Left ventricle myocardium superior (tissue), 1 donor: ENCODE results near the gene SMPD3. TPM values are rescaled to one million over a fixed set of nuclear protein-coding genes. Genes with fewer than 3 reads are reported as not detected.

Experiments
- ATAC-seq: fragments of 200-7000 bp; cut with Tn5 transposase; one replicate; pipeline ENCODE4 v1.9.1; 2020; ENCODE audit warnings: mild to moderate bottlenecking, moderate library complexity
- DNase-seq: peaks from one replicate; pipeline ENCODE4 v3.0.0-alpha.2; 2020
- intact Hi-C: fragments of 100-400 bp; cut with micrococcal nuclease; formaldehyde crosslinking; loops from one replicate; pipeline ENCODE4 v1.11.0; 2022
- total RNA-seq: library from RNA; stranded (reverse); fragmentation: NEBNext Ultra II Directional; extraction: Animal tissue kit (Norgen Biotek cat#: 25700); gene quantifications from one replicate; pipeline ENCODE4 v1.2.1, GENCODE V29; 2021
- donor health status: DM: no; HTN: yes; CAD: no; lungs with severe emphysema.

Gene SMPD3
- total RNA-seq, 1 donor from 2014 or later: 1.2 TPM

GRCh38 chr16:68365167-68365817 lies 83.0 kb downstream of the SMPD3 start:
- ATAC-seq (peak; percentile 18), DNase-seq (peak; percentile 52)
- intact Hi-C loops: no loop called here

DNA sequence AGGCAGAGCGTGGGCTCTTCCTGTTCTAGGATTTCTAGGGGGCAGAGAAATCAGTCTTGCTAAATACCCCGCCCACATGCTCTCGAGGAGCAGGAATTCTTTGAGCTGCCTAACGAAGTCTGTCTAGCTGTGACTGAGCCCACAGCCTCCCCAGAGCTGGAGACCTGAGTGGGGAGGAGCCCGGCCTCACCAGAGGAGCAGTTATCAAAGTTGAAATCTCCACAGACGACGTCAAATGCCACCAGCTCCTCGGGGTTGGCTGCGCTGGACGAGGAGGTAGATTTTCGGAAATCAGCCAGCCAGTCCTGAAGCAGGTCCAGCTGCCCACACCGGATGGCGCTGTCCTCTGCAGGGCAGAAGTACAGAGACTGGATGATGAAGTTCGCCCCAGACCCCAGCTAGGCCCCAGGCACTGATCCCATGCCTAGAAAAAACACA lies 83.7 kb downstream of the SMPD3 start:
- intact Hi-C loops: no loop called here
- DNase-seq: no peak

GRCh38 chr16:68363658-68364521 lies 84.4 kb downstream of the SMPD3 start:
- ATAC-seq (no peak), DNase-seq (no peak)
- intact Hi-C loops: no loop called here

More for the DNA sequence above, 83.7 kb downstream of the SMPD3 start:
- no peak for ATAC-seq

DNA sequence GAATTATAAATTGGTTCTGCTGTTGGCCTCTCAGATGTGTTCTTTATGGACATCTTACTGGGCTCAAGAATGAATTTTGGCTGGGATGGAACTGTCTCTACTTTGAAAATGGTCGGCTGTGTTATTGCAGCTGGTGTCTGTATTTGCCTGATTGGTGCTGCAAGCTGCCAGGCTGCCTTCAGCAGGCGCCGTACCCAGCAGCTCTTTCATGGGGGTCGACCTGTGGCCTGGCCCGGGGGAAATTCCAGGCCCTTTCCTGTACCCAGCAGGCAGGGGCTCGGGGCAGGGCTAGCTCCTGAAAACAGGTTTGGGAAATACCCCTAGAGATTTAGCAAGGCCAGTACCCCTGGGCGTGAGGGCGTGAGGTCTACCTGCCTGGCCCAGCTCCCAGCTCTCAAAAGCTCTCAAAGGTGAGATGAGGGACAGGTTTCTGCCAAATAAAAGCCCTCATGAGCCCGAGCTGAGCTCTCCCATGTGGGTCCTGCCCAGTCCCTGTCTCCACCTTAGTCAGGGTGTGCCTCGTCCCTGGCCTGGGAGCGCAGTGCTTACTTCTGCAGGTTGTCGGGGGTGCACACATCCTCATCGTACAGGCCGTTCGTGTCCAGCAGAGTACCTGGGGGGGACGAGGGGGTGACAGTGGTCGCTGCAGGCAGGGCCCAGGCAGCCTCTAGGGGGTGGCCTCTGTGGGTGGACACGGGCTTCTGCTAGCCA lies 85.2 kb downstream of the SMPD3 start:
- DNase-seq: peak; percentile 21
- no peak for ATAC-seq

GRCh38 chr16:68362262-68362913 lies 85.9 kb downstream of the SMPD3 start:
- no peak for ATAC-seq
- intact Hi-C loops: no loop called here

More for the DNA sequence above, 85.2 kb downstream of the SMPD3 start:
- intact Hi-C loops: no loop called here

GRCh38 chr16:68361485-68361884 lies 86.8 kb downstream of the SMPD3 start:
- DNase-seq (peak; percentile 19), ATAC-seq (no peak)
- intact Hi-C loops: no loop called here

More at GRCh38 chr16:68362262-68362913, 85.9 kb downstream of the SMPD3 start:
- DNase-seq: peak; percentile 25

DNA sequence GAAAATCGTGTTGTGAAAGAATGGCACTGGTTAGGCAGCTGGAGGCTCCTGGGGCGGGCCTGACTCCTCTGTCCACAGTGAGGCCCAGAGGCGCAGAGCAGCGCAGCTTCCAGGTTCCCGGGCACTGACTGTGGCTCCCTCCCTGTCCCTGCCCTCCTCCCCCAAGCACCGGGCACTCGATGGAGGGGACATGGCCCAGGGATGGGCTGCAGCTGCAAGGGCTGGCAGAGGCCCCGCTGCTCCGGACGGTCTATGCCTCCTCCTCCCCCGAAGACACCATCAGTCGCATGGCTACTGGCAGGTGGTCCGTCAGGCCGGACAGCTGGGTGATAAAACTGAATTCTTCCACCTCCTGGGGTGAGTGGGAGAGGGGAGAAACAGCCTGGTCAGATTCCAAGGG lies 87.4 kb downstream of the SMPD3 start:
- ATAC-seq (no peak), DNase-seq (peak; percentile 23)
- intact Hi-C loops: no loop called here

- DNase-seq (no peak), ATAC-seq (no peak)
- intact Hi-C loops: no loop called here
Measured at GRCh38 chr16:68360547-68360946, 87.8 kb downstream of the SMPD3 start.

DNA sequence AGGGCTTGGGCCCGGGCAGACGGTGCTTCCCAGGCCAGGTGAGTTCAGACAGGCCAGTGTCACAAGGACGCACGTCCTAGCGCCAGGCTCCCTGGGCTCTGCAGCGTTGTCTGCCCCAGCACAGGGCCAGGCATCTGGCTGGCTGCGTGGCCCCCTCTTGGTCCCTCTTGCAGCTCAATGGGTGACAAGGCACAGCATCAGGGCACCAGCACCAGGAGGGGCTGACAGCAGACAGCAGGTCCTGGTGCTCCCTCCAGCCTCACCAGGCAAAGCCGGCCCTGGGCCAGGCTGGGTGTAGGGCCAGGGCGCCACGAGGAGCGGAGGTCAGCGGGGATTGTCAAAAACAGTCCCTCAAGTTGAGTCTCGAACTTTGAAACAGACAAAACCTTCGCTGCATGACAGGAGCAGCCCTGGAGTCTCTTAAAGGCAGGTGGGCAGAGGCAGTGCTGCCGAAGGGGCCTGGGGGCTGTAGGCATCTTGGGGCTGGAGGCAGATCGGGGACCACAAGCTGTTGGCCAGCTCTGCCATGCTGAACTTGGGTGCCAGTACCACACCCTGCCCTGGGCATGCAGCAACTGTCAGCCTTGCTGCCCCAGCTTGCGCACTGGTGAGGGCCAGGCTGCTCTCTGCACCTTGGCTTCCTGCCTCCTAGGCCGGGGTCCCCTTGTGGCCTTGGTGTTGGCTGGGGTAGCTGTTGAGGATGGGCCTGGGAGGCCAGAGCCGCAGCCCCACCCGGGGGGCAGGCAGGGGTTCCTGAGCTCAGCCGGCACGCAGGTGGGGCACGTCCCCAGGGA lies 88.7 kb downstream of the SMPD3 start:
- ATAC-seq (no peak), DNase-seq (no peak)
- intact Hi-C loops: no loop called here

DNA sequence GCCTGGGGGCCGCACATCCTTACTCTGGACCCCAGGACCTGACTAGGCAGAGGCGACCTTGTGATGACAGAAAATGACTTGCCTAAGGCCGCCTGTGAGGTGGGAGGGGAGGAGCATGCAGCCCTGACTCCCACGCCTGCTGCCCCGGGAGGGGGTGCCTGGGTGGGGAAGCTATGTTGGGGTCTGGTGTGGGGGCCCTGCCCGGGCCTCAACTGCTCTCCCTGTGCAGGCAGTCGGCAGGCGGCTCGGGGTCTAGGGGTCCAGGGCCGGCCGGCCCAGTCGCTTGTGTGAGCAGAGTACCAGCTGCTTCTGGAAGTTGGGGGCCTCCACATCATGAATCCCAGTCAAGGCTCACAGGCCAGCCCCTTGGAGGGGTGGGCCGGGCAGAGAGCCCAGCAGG lies 89.4 kb downstream of the SMPD3 start:
- ATAC-seq (no peak), DNase-seq (no peak)
- intact Hi-C loops: no loop called here

DNA sequence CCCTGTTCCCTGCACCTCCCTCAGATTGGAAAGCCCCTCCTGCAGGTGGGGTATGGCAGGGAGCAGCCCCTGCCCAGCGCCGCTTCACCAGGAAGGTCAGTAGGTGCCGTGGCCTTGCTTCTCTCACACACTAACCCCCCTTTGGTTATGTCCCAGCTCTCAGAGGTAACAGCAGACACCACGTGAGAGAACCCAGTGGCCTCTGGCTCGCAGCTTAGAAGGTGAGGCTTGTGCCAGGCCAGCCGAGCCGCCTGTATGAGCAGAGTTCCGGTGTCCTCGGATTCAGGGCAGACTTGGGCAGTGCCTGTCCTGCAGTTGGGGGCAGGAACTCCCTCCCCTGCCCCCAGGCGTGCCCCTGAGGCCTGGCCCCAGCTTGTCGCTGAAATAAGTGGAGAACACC lies 90.4 kb downstream of the SMPD3 start:
- no peak for ATAC-seq
- intact Hi-C loops: no loop called here

GRCh38 chr16:68357521-68357922 lies 90.8 kb downstream of the SMPD3 start:
- intact Hi-C loops: no loop called here
- no peak for ATAC-seq
- DNase-seq: no peak

More for the DNA sequence above, 90.4 kb downstream of the SMPD3 start:
- DNase-seq: no peak

DNA sequence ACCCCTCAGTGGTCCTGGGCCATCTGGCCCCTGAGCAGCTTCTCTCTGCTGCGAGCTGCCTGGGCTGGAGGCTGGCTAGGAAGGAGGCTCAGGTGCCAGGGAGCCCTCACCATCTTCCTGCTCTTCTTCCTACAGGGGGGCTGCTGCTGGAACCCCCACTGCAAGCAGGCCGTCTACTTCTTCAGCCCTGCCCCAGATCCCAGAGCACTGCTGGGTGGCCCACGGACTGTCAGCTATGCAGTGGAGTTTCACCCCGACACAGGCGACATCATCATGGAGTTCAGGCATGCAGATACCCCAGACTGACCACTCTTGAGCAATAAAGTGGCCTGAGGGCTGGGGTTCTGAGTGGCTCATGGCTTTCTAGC lies 91.4 kb downstream of the SMPD3 start:
- no peak for ATAC-seq
- no peak for DNase-seq
- intact Hi-C loops: no loop called here

DNA sequence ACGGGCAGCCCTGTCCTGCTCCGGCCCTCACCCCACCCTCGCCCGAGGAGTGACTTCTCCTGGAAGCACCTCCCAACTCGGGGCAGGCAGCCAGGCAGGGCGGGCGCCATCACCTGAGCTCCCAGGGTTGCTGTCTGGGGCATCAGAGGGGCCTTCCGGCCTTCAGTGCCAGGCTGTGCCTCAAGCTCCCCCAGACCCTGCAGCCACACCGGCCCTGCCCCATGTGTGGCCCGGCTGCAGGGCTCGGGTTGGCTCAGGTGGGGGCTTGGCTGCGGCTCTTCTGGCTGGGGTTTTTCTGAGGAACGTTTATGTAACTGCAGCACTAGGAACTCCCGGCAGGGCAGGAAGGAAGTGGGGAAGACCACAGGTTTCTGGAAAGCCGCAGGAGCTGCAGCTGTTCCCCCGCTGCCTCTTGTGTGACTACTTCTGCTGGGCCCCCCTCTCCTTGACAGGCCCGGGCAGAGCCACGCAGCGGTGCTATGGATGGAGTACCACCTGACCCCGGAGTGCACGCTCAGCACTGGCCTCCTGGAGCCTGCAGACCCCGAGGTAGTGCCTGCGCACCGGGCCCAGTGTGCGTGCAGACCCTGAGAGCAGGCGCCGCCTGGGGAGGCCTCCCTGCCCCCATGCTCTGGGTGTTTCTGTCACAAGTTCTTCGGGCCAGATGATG lies 91.9 kb downstream of the SMPD3 start:
- intact Hi-C loops: no loop called here
- DNase-seq: no peak
- ATAC-seq: no peak

DNA sequence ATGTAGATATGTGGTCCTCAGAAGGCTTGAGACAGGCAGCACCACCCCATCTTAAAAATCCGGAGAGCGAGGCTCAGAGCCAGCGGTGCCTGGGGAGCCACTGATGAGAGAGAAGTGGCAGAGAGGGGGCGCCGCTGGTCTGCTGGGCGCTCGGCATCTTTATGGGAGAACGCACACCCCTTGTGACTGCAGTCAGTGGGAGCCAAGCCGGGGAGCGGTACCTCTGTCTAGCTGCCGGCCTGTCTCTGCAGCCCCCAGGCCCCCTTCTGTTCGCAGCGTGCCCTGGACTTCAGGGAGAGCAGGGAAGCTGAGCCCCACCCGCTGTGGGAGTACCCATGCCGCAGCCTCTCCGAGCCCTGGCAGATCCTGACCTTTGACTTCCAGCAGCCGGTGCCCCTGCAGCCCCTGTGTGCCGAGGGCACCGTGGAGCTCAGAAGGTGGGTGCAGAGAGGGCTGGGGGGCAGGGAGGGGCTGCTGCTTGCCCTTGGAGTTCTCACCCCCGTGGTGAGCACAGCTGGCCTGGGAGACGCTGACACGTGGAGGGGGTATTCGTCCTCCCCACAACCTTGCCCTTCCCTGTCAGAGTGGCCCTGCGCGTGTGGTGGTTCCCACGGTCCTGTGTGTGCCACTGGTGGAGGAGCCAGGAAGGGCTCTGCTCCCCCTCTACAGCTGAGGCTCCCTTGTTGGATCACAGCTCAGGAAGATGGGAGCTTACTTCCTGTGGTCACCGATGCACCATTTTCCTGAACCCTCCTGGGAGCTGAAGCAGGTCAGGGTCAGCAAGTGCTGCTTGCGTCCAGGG lies 92.7 kb downstream of the SMPD3 start:
- ATAC-seq (no peak), DNase-seq (no peak)
- intact Hi-C loops: no loop called here

DNA sequence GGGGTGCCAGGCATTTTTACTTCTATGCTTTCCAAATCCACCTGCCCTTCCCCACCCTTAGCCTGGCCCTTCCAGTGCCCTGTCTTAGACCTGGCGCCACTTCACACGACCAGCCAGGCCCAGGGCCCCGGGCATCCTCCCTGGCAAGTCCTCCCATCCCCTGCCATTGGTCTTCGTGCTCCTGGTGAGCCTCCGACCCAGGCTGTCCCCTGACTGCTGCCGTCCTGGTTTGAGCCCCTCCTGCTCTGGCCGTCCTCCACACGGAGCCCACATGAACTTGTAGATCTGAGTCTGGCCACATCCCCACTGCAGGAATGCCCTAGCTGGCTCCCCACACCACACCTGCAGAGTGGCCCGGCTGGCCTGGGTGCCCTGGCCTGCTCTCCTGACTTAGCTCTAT lies 93.5 kb downstream of the SMPD3 start:
- intact Hi-C loops: no loop called here
- ATAC-seq (no peak), DNase-seq (no peak)

GRCh38 chr16:68353366-68353765 lies 94.9 kb downstream of the SMPD3 start:
- intact Hi-C loops: no loop called here
- DNase-seq: no peak
- no peak for ATAC-seq
